MM.1S (cell line): ENCODE measurements around the gene DGKI.

Experiments used
- DNase-seq: peaks from one replicate; pipeline ENCODE4 v3.0.0-alpha.2; 2015
- H2AFZ ChIP-seq: fragments of 300-600 bp; sonication (generic); 2 replicates; pipeline ENCODE4 v1.6.0; 2016; ENCODE audit warnings: antibody characterized with exemption, low read length
- H3F3A ChIP-seq: fragments of 300-600 bp; sonication (generic); 2 replicates; pipeline ENCODE4 v1.6.1; 2016; ENCODE audit warnings: mild to moderate bottlenecking, antibody characterized with exemption, low read length, moderate library complexity, mixed read lengths; ENCODE audit not compliant: insufficient read depth
- H3K27ac ChIP-seq: fragments of 300-600 bp; sonication (generic); 2 replicates; pipeline ENCODE4 v1.5.1; 2016; ENCODE audit warnings: mild to moderate bottlenecking, low read length
- H3K27me3 ChIP-seq: fragments of 300-600 bp; sonication (generic); replicated peaks from 2 replicates; pipeline ENCODE4 v1.6.0; 2016; ENCODE audit warnings: low read length; ENCODE audit not compliant: insufficient read depth
- H3K36me3 ChIP-seq: fragments of 300-600 bp; sonication (generic); replicated peaks from 2 replicates; pipeline ENCODE4 v1.6.1; 2016; ENCODE audit warnings: mild to moderate bottlenecking, low read length, mixed read lengths; ENCODE audit not compliant: insufficient read depth
- H3K4me1 ChIP-seq: fragments of 300-600 bp; sonication (generic); 2 replicates; pipeline ENCODE4 v1.6.1; 2016; ENCODE audit warnings: low read length, mixed read lengths
- H3K4me2 ChIP-seq: fragments of 300-600 bp; sonication (generic); 2 replicates; pipeline ENCODE4 v1.6.0; 2016; ENCODE audit warnings: low read depth, low read length
- H3K4me3 ChIP-seq: fragments of 300-600 bp; sonication (generic); 2 replicates; pipeline ENCODE4 v1.5.1; 2016; ENCODE audit warnings: low read length, mixed read lengths
- H3K79me2 ChIP-seq: fragments of 300-600 bp; sonication (generic); 2 replicates; pipeline ENCODE4 v1.6.1; 2016; ENCODE audit warnings: mixed run types, low read length, mixed read lengths
- H3K9ac ChIP-seq: fragments of 300-600 bp; sonication (generic); 2 replicates; pipeline ENCODE4 v1.6.1; 2016; ENCODE audit warnings: low read length, mixed read lengths
- H3K9me2 ChIP-seq: fragments of 300-600 bp; sonication (generic); replicated peaks from 2 replicates; pipeline ENCODE4 v1.6.1; 2016; ENCODE audit warnings: mild to moderate bottlenecking, low read length, mixed read lengths; ENCODE audit not compliant: insufficient read depth
- H3K9me3 ChIP-seq: fragments of 300-600 bp; sonication (generic); replicated peaks from 2 replicates; pipeline ENCODE4 v1.6.1; 2016; ENCODE audit warnings: mild to moderate bottlenecking, low read length, mixed read lengths; ENCODE audit not compliant: insufficient read depth
- H4K20me1 ChIP-seq: fragments of 300-600 bp; sonication (generic); 2 replicates; pipeline ENCODE4 v1.6.1; 2016; ENCODE audit warnings: mild to moderate bottlenecking, low read length, moderate library complexity, mixed read lengths; ENCODE audit not compliant: insufficient read depth
- CTCF ChIP-seq: fragments of 300-600 bp; sonication (generic); IDR thresholded peaks from 2 replicates; pipeline ENCODE4 v1.5.1; 2016; ENCODE audit warnings: antibody characterized with exemption, low read length, mixed read lengths
- EZH2 ChIP-seq: fragments of 300-600 bp; sonication (generic); optimal IDR thresholded peaks from 2 replicates; pipeline ENCODE3; 2017; ENCODE audit warnings: low read depth, mild to moderate bottlenecking, antibody characterized with exemption, low read length, mixed read lengths
- EZH2phosphoT487 ChIP-seq: fragments of 300-600 bp; sonication (generic); IDR thresholded peaks from 2 replicates; pipeline ENCODE4 v1.6.1; 2018; ENCODE audit warnings: antibody characterized with exemption, low read length

DGKI gene

GRCh38 chr7:137471128-137471527 is 375.6 kb downstream of the DGKI start:
- no peaks in the 10 kb centered on the region for H3K27me3 ChIP-seq
- H3K9me3 ChIP-seq: no peaks in the 10 kb centered on the region
- no peak overlapping the region for H3K27ac ChIP-seq
- no peaks in the 10 kb centered on the region for H3K36me3 ChIP-seq
- no peaks in the 10 kb centered on the region for H4K20me1 ChIP-seq
- no peaks in the 10 kb centered on the region for H3K9me2 ChIP-seq
- TF ChIP-seq EZH2 (no peak), CTCF (no peak), EZH2phosphoT487 (no peak)
- no peak for DNase-seq
- no peak overlapping the region for H2AFZ ChIP-seq
- no peak overlapping the region for H3K9ac ChIP-seq
- H3K79me2 ChIP-seq: no peaks in the 10 kb centered on the region
- H3F3A ChIP-seq: no peaks in the 10 kb centered on the region
- no peak overlapping the region for H3K4me2 ChIP-seq
- no peaks in the 10 kb centered on the region for H3K4me1 ChIP-seq
- no peak overlapping the region for H3K4me3 ChIP-seq

- H3K9me3 ChIP-seq: no peaks in the 10 kb centered on the region
- H2AFZ ChIP-seq: no peak overlapping the region
- DNase-seq: no peak
- no peaks in the 10 kb centered on the region for H3K4me1 ChIP-seq
- no peaks in the 10 kb centered on the region for H4K20me1 ChIP-seq
- H3K9ac ChIP-seq: no peak overlapping the region
- no peaks in the 10 kb centered on the region for H3K9me2 ChIP-seq
- H3K79me2 ChIP-seq: no peaks in the 10 kb centered on the region
- TF ChIP-seq EZH2 (no peak), CTCF (no peak), EZH2phosphoT487 (no peak)
- no peaks in the 10 kb centered on the region for H3K27me3 ChIP-seq
- no peak overlapping the region for H3K4me2 ChIP-seq
- H3K36me3 ChIP-seq: no peaks in the 10 kb centered on the region
- H3F3A ChIP-seq: no peaks in the 10 kb centered on the region
- no peak overlapping the region for H3K4me3 ChIP-seq
- H3K27ac ChIP-seq: no peak overlapping the region
These were observed 376.9 kb downstream of the DGKI start for GRCh38 chr7:137469858-137470257.

DNA sequence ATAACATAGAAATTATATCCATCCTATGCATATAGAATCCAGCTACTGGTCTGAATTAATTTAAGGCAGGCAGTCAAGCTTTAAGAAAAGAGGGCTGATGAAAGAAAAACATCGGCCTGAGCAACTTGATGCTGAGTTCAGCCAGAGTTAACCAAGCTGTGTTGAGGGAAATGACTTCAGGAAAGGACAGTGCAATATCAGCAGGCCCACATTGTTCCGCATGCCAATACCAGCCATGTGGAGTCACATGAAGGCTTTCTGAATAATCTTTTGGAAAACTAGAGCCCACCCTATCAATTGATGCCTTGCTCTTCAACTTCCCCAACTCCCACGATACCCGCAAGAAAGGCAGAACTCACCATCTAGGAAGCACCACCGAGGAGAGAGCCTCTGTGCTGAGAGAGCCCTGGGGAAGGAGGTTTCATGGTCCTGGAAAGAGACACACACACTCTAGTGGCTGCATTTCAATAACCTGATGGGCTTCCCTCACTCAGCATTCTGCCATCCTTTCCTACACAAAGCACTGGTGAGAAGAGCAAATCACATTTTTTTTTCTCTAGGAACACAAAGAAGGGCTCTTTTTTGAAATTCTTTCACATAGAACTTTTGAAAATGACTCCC is 377.5 kb downstream of the DGKI start:
- H3K4me3 ChIP-seq: no peak overlapping the region
- no peak overlapping the region for H3K9ac ChIP-seq
- H3F3A ChIP-seq: no peaks in the 10 kb centered on the region

More for the DNA sequence above, 377.5 kb downstream of the DGKI start:
- Histone ChIP-seq H3K9me2 (no peaks in the 10 kb centered on the region), H3K9me3 (no peaks in the 10 kb centered on the region), H3K79me2 (no peaks in the 10 kb centered on the region), H3K36me3 (no peaks in the 10 kb centered on the region), H2AFZ (no peak overlapping the region), H3K4me2 (no peak overlapping the region), H3K4me1 (no peaks in the 10 kb centered on the region), H4K20me1 (no peaks in the 10 kb centered on the region), H3K27me3 (no peaks in the 10 kb centered on the region), H3K27ac (no peak overlapping the region)
- no peak for TF ChIP-seq EZH2
- TF ChIP-seq CTCF: no peak
- no peak for TF ChIP-seq EZH2phosphoT487
- no peak for DNase-seq
